Islet precursor cell (in vitro differentiated cells): ENCODE measurements around the gene FAP.

Experiments
- DNase-seq: peaks from one replicate; pipeline ENCODE4 v3.0.0-alpha.2; 2018

The FAP gene

GRCh38 chr2:162243294-162243693, at the start of gene FAP:
Gene FAP, minus strand, starts transcription at chr2:162243445. Its CDS starts 118 bp downstream, at chr2:162243327.
- no peak for DNase-seq

GRCh38 chr2:162291748-162292147, 48.5 kb upstream of the FAP start:
- DNase-seq, result no peak

DNA sequence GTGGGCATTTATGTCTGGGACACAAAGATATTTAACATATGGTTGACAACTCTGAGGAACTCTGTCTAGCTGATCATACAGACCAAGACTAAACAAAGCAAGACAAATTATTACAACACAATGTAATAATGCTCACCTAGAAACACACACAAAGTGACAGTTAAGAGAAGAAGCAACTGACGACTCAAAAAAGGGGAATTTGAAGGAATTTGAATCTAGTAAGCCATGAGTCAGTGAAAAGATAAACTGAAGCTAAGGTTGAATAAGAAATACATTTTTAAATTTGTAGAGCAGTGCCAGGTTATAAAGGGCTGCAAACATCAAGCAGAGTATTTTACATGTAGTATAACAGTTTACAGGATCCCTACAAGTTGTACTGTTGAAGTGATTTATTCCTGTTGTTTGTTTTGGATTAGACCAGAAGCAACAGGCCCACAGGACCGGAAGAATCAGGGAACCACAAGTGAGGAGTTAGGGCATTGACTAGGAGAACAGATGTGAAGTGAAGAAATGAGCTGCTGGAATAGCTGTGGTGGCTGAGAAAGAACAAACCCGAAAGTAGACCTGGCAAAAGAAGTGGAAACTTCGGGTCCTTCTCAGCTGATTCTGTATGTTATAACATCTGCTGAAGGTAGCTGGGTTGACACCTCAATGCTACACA, 39.6 kb upstream of the FAP start:
- no peak for DNase-seq

DNA sequence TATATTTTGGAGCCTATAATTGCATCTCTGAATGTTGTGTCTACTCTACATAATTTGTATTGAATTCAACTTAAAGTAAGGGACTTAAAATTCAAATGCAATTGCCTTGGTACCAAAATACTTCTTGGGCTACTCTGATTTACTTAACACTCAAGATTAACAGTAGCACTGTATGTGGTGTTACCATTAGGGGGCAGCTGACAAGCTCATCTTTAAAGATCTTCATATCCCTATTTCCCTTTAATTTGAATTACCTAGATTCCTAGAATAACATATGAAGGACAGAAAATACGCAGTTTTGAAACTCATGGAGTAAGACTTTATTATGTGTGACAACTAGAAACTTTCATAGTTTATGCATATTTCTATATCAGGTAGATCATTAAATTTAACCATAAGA, 37.4 kb upstream of the FAP start:
- DNase-seq, result no peak

DNA sequence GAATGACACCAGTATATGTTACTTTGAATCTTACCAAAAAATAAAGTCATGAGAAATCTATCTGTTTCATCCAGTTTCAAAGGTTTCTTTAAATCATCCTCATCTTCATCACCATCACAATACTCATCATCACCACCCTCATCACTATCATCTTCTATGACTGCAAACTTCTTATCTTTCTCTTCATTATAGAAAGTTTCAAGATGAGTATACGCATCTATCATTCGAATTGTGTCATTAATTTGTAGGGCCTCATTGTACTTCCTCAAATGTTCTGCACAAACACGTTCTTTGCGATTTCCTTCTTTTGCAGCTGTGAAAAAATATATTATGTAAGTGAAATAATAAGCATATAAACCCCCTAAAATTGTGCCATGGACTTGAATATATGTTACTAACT, 34.1 kb upstream of the FAP start:
- no peak for DNase-seq

DNA sequence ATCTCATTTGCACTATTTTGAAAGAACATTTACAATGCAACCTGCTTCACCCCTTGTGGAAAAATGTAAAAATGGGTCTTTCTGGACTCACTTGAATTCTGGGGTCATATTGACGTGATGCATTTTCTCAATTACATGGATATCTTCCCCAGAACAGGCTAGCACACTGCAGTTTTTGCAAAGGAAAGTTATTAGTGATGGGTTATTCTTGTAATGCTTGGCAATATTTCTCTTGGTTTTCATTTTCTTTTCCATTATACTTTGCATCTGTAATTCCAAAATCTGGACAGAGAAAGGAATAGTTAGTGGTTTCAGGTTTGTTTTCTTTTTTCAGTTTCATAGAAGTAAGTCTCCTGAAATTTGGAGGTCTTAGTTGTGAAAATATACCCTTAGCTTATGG, 24.8 kb upstream of the FAP start:
- no peak for DNase-seq

DNA sequence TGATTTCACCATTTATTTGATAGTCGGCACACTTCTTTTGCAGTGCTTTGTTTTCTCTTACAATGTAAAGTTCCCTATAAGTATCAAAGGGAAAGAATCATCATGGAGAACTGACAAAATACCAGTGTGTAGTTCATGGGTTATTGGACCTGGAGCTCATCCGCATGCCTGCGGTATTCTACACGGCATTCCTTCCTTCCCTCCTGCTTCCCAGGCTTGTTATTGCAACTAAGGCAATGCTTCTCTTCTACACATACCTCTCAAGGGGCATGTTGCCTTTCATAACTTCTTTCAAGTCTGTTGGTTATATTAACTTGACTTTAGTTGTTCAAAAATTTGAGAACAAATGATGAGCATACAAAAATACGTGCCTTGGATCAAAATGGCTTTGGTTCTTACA, 24.3 kb upstream of the FAP start:
- no peak for DNase-seq

GRCh38 chr2:162266460-162266760, 23.2 kb upstream of the FAP start:
- no peak for DNase-seq

DNA sequence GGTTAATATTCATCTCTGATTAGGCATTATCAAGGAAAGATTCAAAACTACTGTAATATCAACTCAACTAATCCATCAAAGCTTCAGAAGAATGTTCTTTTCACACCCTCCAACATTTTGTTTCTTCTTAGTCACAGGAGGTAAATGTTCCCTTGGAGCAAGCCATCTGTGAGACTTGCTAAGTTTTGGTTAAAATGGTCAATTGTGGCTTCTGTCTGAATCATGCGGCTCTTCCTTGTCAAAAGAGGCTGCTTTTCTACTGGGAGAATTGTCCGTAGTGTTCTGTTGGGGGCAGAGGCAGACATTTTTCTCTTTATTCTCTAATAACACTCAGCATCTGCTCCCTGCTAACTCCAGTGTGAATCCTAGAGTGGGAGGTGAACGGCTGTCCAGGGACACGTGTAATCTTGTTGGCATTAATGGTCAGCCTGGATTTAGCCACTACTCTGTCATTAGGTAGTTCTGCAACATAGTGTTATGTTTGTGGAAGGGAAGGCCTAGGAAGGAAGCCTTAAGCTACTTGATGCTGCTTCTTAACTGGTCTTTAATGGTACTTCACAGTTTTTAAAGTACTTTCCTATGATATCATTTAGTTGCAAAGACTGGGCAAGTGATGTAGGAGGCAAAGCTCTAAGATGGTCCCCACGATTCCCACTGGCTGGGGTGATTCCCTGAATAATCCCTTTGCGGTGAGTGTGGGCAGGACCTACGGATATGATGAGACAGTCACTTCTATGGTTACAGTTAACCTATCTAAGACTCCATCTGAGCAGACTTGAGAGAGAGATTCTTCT, 22.6 kb upstream of the FAP start:
- DNase-seq, result no peak

DNA sequence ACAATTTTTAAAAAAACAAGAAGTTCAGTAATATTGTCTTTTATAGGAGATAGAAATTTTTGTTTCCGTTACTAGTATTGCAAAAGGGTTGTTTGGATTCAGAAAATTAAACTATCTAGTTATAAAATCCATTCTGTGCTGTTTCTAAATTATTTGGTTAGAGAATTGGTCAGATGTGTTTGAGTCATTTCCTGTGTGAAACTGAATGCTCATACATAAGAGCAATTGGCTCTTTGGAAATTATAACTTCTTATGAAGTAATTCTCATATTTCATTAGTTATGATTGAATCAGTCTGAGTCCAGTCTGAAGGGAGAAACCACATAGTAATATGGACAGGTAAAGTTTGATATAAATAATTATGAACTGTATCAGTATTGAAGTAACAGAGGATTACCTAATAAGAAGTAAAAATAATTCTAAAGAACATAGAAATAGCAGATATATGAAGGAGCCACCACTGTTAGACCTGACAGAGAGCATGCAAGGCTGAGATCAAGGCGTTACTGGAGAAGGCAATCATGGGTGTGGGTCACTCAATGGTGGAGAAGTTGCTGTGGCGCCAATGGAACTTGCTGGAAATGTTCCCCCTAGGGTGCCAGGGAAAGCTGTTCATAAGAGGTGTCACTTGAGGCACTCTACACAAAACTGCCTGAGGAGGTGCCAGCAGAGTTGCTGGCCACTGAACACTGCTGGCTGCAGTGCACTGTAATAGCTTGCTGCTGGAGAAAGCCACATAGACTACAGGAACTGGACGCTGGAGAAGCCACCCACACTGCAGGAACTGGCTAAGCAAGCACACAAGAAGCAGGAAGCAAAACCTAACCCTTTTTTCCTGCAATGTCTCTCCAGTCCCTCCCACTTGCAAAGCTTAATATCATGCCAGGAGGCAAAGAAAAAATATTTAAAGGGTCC, 18.0 kb upstream of the FAP start:
- DNase-seq, result no peak

DNA sequence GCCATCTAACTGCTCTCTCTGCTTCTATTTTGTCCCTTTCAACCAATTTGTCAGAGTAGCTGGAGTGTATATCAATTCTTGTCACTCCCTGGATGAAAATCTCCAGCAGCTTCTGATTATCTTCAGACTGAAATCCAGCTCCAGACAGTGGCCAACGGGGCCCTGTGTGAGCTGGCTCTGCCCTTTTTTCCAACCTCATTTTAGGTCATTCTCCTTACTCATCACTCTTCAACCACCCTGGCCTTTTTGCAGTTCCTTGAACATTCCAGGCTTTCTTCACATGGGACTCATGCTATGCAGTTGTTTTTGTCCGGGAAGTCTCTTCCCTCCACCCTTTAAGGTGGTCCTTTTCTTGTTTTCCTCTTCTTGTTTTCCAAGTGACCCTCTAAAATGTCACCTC, 15.4 kb upstream of the FAP start:
- DNase-seq, result no peak

DNA sequence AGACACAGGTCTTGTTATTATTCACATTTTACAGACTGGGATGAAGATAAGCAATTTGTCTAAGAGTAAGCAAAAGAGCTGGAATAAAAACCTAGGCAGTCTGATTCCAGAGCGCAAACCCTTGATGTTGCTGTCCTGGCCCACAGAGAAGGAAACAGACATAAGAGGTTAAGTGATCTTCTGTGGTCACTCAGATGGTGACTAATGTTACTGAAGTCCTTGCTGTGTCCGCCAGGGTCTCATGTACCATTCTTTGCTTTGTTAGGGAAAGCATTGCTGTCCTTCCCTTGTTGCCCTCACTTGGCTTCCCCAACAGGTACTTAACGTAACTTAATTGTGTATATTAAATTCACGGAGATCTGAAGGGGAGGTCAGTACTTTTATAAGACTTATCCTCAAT, 14.9 kb upstream of the FAP start:
- DNase-seq, result peak; percentile 50

GRCh38 chr2:162257425-162257824, 14.2 kb upstream of the FAP start:
- no peak for DNase-seq

- DNase-seq, result no peak
Measured at GRCh38 chr2:162256591-162256991, 13.3 kb upstream of the FAP start.

GRCh38 chr2:162254236-162254871, 11.1 kb upstream of the FAP start:
- no peak for DNase-seq

GRCh38 chr2:162253435-162253834, 10.2 kb upstream of the FAP start:
- DNase-seq, result no peak

DNA sequence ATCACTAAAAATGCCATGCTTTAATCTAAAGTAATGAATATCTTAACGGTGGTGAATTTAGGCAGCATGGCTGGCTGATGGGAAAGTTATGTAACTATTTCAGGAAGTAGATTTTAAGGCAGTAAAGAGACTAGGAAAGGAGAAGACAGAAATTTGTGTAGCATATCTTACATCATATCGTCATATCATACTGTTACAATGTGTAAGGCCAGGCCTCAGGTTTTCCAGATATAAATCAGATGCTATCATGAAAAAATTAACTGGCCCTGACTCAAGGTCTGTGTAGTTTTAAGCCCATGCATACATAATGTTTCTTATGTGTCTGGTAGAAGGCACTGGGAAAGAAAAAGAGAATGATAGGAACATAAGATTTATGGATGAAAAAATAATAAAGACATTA, 8.9 kb upstream of the FAP start:
- no peak for DNase-seq

GRCh38 chr2:162245781-162246180, 2.5 kb upstream of the FAP start:
- DNase-seq, result peak; percentile 80

DNA sequence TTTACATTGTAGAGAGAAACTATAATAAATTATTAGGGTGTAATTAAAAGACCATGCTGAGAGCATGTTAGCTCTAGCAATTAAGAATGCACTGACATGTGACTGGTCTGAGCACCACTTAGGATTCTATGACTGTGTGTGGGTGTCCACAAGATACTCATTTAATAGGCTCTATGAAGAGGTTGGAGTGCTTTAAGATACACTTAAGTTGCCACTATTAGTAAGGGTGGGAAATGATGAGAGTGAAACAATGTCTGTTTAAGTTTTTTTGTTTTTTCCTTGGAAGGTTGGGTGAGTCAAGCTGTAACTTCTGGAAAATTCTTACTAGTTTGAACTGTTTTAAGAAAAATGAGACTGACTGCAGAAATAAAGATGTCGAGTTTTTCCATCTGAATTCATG, 1.8 kb upstream of the FAP start:
- DNase-seq, result no peak

DNA sequence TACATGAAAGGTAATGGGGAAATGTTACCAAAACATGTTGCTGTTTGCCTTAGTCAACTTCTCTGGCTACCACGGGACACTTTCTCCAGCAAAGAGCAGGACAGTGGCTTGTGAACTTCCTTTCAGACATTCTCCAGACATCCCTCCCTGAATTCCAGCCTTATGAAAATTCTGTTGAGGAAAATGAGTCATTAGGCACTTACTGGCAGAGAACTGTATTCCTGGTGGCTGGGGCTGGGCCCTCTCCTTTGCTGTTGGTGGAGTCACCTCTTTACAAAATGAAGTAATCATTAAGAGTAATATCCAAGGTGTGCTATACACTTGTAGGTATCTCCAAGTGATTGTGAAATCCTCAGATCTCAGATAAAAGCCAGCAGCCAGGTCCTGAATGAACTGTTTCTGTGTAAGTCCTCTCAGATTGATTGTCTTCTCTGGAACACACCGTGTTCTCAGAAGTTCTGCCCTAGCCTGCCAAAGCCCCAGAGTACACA, 1.3 kb upstream of the FAP start:
- DNase-seq, result peak; percentile 94

- DNase-seq, result no peak
Measured at GRCh38 chr2:162243715-162244114, 470 bp upstream of the FAP start.

DNA sequence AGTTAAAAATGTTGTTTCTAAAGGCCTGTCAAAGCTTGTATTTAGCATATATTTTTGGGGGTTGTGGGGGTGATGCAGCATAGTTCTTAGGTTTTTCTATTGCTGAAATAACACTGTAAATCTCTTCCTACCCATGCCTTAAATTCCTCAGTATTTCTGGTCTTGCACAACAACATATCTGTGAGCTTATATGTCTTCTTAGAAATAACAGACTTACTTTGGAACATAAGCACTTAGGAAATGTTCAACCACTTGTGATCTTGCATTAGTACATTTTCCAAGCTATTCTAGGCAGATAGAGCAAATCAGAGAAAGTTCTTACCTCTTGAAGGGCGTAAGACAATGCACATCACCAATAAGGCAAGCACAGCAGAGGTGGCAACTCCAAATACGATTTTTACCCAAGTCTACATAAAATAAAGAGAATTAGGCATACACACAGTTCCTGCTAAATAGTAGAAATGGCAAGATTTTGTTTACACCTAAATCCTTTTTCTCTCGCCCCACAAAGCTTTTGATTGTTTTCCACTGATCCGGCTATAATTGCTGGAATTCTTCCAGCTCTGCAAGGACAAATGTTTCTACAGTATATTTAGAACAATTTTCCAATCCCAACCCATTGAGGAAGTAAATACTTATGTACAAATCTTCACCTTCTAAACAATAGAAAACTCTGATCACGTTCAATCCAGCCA, 512 bp downstream of the FAP start:
- DNase-seq, result no peak

DNA sequence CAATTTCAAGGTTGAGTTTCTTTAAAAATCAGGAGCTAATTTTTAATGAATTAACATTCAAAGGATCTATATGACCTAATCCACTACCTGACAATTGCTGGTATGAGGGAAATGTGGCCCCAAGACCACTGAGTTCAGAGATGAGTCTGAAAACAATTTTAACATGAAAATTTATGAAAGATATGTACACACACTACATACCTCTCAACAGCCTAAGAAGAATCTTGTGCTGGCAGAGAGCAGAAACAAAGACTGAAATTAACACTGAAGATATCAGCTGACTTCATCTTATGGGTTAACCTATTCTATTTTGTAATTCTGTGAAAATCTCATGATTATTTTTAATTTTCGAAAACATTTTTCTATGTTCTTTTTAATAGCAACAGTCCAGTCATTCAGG, 1.7 kb downstream of the FAP start:
- no peak for DNase-seq
